GM18868 (cell line): ENCODE data around the gene RBMS1.

Source experiments
- ATAC-seq: cut with Tn5 transposase; IDR thresholded peaks from one replicate; pipeline ENCODE4 v1.9.1; 2021; ENCODE audit warnings: mild to moderate bottlenecking, moderate library complexity; ENCODE audit not compliant: unreplicated experiment

The RBMS1 gene

DNA sequence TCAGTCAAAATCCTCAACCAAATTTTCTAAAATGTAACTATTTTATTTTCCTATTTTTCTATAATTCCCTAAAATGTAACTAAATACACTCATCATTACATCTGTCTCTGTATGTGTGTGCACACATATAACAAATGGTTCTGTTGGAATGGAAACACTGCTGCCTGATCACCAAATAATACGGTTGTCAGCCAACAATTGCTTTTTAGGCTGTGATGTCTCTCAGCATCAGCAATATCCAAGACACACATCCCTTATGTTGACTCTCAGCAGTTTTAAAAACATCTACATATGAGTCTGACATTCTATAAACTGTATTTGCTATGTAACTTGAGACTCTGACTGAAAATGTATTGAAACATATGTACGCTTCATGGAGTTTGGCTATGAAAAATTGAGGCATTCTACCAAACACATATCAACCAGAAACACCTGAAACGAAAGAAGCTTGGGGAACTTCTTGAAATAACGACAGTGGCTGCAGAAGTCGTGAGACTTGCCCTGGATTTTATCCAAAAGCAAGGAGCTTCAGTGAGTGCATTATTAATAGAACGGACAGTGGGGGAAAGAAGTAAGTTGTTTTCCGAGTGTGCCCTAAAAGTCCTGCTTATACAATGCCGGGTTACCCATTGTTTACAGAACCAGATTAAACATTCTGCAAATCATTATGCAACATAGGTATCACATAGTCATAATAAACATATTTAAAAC lies 183.3 kb downstream of the RBMS1 start:
- no peak for ATAC-seq

DNA sequence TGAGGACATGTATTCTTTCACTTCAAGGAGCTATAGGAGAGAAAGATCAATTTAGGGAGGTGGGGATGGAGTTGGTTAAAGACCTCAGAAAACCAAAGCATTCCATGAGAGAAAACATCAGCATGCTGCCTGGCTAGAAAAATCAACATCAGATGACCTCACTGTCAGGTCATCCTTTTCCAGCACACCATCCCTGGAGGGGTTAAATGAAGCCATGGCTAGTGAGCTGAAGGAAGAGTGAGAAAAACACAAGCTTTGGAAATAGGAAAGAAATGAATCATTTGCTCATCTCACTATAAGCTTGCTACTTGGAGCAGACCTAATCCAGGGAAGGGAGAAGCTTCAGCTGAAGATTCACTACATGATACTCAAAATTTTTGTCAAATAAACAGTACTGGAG lies 184.0 kb downstream of the RBMS1 start:
- ATAC-seq, result no peak

DNA sequence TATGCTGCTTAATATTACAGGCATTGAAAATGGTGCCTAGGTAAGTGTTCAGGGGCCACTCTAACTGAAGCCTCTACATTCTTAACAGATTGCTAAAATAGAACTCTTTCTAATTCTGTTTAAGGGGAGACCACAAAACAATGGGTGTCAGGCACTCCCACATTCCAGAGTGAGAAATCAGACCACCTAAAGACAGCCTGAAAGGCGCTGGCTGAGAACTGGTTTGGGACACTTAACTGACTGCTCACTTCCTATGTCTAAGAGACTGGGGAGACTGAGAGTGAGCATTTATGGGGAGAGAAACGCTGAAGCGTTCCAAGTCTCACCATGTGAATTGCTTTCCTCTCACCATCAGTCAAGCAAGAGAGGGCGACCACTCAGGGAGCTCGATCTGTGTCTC lies 184.7 kb downstream of the RBMS1 start:
- no peak for ATAC-seq

DNA sequence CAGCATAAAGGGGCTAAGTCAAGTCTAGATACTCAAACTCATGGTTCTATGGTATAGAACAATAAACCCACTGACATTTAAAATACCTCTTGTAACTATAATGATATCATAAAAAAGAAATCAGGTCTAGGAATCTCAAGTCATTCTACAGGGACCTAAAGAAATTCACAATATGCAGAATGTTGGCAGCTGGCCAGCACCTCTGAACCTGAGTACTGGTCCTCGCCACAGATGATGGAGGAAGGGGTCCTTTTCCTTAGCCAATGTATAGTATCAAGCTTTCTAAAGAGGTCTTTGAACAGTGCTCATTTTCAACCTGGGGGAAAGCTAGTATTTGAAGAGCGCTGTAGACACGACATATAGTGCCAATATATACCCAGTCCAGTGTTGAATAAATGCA lies 185.1 kb downstream of the RBMS1 start:
- ATAC-seq, result no peak

DNA sequence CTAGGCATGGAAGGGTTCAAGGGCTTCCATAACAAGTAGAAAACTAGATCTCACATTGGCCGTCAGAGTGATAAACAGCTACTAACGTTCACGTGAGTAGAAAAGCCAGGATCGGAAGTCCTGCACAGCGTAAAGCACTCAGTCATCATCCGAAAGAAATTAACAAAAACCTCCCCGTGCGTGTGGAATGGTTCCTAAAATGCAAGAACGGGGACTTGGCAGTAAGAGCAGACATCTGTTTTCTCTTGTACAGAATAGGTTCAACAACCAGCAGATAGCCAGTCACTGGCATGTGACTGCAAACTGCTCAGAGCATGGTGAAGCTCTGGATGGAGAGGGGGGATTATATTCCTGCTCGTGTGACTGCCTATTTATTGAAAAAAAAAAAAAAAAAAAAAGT lies 186.6 kb downstream of the RBMS1 start:
- no peak for ATAC-seq

DNA sequence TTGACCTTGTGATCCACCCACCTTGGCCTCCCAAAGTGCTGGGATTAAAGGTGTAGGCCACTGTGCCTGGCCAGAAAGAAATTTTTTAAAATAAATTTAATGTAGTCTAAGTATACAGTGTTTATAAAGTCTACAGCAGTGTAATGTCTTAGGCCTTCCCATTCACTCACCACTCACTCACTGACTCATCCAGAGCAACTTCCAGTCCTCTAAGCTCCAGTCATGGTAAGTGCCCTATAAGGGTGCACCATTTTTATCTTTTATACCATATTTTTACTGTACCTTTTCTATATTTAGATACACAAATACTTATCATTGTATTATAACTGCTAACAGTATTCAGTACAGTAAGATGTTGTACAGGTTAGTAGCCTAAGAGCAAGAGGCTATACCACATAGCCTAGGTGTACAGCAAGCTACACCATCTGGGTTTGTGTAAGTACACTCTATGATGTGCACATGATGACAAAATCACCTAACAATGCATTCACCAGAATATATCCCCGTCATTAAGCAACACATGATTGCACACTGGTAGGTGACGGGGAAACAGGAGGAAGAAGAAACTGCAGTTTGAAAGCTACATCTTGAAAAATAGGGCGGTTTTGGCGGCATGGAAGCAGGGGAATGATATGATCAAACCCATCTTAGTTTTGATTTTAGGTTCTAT lies 188.4 kb downstream of the RBMS1 start:
- no peak for ATAC-seq

DNA sequence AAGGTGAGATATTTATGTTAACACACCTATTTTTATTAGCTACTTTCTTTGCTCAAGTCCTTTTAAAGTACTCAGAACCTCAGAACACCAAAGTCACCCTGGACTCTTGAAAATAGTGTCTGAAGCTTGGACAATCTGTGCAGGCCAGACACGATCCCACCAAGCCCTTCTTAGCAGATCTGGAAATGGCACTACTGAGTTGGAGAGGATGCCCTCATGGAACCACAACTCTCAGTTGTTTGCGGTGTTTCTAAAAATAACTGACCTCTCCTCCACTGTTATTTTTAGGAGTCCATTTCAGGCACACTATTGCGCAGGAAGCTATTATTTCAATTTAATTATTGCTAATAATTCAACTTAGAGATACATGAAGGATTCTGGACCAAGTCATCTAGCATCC lies 190.1 kb downstream of the RBMS1 start:
- no peak for ATAC-seq

DNA sequence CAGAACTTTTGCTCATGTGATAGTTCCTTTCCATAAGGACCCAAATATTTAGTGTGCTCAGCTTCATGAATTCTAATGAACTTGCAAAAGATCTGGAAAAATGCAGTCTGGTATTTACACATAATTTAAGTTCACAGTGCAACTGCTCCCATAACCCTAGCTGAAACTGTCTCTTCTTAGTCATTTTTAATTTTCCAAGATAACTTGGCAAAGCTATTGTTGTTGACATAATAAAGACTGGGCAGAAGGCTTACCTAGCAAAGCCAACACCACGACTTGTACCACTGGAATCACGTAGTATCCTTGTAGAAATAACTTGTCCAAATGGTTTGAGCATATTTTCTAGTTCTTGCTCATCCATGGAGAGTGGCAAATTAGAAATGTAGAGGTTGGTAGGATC lies 190.5 kb downstream of the RBMS1 start:
- no peak for ATAC-seq

DNA sequence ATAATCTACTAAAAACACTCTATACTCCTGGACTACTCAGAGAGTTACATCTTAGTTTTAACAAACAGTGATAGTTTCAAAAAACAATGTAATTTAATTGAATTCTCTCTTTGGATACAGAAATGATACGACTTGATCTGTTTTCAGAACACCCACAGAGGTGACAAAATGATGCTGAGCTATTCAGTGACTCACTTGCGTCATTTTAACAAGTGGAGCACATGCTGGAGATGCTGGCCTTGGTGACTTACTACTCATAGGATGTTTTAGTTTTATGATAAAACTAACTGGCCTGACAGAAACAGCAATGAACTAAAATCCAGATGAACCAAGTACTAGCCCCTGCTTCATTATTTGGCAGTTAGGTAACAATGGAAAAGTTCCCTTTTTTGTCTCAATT lies 192.2 kb downstream of the RBMS1 start:
- ATAC-seq, result no peak

DNA sequence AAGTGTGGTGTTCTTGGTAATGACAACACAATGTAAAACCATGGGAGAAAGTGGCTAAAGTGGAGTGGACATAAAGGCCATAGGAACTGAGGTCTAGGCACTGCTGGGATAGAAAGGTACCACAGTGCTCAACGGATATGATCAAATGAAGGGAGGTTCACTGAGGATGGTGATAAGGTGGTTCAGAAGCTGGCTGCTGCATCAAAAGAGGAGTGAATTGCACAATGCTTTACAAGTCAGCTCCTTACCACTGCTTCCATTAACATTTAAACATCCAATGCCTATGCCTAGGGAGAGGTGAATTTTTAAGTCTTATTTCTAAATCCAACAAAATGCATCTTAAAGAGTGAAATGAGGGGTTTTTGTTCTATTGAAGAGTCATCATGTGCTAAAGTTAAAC lies 193.4 kb downstream of the RBMS1 start:
- ATAC-seq, result no peak

DNA sequence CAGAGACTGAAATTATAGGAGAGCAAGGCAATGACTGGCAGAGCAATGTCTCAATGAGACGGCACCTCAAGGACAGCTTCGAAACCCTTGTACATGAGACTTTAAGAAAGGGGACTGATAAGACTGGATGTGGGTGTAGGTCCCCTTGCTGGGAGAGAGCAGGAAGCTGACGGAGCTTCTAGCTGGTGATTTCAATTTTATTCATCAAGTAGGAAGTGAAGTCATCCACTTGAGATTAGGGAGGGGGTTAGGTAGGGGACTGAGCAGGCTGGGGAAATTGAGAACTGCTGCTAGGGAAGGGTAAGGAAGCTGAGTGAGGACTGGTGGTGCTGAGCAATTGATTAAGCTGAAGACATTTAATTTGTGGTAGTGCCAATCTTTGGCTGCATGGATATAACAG lies 194.1 kb downstream of the RBMS1 start:
- ATAC-seq, result no peak

DNA sequence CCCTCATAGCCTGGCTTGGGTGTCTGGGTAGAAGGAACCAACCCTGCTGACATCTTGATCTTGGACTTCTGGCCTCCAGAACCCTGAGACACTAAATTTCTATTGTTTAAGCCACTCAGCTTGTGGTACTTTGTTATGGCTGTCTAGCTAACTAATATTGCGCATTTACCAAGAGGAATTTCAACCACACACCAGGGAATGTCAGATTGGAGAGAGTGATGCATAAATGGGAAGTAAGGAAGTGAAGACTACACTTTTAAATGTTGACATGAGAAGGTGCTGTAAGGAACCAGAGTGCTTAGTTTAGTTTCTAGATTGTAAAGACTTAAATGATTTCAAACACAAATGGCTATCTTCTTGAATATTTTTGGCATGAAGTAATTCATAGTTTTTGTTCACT lies 194.6 kb downstream of the RBMS1 start:
- ATAC-seq, result no peak

DNA sequence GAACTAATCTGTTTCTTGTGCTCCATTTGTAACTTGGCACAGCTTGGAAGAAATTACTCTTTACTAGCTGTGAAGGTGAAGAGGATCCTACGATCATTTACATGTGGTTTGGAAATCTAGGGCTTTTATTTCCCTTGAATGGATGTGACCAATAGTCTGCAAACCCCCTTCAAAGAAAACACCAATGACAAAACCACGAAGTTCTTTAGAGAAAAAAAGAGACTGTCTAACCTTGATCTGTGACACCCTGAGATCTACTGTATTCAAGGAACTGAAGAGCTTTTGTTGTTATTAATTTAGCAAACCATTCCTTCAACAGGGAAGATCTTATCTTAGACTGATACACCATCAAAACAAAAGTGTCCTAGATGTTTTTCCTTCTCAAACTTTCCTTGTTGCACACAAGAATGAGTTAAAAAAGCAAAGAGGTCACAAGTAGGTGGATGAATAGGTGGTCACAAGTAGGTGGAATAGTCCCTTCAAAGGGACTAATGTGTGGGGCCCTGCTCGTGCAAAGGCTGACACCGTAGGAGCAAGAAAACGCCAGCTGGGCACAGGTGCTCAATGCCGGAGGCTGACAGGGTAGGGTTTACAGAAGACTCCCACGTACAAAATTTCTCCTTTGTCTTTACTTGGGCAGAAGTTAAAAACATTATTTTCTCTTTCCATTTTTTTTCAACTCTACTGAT lies 197.9 kb downstream of the RBMS1 start:
- no peak for ATAC-seq

DNA sequence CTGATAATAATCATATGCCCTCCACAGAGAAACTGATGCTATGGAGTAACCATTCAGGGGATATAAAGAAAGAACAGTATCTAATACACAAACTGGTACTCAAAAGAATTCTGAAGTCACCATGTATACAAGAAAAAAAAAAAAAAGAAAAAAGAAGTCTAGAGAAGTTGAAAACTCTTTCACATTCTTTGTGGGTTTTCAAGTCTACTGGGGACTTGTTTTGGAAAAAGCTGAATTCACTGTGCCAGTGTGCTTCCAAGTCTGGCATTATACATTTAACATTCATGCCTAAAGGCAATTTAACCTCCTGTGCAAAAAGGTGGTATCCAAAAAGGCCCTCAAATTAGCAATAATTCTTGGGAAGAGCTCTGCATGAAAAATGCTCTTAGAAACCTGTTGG lies 198.7 kb downstream of the RBMS1 start:
- ATAC-seq, result no peak

DNA sequence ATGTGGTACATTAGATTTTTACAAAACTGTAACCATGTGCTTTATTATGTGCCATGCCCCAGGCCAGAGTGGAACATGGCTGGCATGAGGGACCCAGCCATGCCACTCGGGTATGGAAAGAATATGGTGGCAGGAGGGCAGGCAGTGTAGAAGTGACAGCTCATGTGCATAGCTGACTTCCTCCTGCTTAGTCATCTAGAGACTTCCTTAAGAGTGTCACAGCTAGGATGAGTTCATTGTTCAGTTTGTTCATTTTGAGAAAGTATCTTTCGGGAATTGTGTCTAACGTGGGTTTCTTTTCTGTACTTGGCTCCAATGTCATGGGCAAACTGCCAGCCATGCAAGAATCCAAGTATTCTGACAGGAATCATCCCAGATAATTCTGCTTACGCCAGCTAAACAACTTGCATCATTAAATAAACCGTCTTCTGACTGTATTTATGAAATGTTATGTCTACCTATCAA lies 199.2 kb downstream of the RBMS1 start:
- ATAC-seq, result peak; percentile 79

DNA sequence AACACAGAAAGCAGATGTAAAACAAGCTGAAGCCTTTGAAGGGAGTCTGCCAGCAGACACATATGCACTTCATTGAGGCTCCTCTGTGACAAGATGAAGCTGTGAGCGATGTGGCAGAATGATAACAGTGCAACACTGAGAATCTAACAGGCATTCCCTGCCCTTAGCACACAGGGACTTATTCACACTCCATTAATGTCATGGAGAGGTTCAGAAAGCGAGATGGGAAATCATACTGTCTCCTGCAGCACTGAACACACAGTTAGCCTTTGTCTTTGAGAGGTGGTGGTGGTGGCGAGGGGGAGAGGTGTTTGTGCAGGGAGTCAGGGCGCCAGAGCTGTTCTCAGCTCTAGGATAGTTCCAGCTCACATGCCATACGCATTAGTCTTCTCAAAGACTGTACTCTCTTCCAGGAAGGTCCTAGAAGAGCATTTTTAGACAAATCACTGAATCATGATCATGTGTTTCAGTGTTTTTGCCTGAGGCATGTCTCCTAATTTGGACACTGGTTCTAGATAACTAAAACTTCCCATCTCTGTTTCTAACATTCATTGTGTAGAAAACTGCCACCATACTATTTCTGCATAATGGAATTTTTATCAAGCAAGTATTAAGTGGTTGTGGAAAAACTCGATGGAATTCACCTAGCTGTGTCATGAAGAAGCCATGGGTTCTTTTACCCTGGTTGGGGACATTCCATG lies 200.1 kb downstream of the RBMS1 start:
- ATAC-seq, result no peak

DNA sequence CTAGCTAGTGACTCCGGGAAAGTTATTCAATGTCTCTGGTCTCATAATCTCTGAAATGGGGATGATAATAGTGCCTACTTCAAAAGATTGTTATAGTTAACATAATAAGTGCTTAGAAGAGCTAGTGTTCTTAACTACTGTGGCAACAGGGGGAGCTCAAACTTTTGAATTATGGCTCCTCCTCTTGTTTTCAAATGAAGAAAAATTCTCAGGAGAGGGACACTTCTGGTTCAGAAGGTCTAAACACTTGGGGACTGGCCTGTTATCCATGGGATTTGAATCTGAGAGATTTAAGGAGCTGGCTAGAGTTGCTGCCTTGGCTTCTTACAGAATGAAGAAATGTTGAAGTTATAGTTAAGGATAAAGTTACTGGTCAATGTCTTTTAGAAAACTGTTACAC lies 201.4 kb downstream of the RBMS1 start:
- no peak for ATAC-seq

DNA sequence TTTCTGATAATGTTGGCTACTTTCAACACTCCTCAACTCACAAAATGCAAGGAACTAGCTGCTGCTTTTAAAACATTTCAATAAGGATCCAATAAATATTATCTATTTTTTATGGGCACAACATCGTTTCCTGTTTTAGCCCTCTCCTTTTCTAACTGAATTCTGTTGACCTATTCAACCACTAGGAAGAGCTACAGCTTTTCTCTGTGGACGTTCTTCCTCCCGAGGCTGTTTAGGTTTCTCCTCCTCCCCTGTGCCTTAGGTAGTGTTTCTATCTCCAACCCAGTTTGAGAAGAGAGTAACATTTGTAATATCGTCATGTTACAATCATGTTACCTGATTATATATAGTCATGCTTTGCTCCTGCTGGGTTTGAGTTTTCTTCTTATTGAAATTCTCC lies 202.2 kb downstream of the RBMS1 start:
- no peak for ATAC-seq

DNA sequence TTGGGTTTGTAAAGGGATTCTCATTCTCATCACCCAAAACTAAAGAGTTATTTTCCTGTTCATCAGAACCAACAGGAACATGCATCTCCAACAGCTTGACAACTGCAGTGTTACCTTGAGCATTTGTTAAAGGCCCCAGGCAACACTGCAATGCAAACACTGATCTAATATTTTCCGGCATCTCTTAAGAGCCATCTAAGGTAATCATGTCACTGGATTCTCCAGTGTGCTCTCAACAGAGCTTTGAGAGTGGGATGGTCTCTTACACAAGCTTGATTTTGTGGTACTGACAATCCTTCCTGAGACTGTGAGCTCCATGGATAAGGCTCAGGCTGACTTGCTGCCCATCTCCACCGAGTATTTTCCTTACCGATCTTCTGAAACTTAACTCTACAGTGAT lies 203.0 kb downstream of the RBMS1 start:
- ATAC-seq, result no peak

DNA sequence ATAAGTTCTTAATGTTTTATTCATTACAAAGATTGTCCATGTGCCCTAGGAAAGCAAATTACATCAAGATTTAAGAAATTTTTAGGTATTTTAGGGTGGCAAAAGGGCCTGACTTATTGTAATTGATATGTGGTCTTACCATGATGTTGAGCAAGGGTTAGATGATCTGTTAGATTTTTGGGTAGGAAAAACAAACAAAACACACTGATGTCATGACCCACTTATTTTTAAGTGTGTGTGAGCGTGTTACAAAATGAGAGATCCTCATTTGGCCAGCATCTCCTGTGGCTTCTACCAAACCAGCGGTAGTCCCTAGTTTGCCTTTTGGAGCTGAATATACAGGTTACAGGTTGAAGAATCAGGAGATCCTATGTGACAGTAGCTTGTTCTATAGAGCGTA lies 203.8 kb downstream of the RBMS1 start:
- no peak for ATAC-seq

DNA sequence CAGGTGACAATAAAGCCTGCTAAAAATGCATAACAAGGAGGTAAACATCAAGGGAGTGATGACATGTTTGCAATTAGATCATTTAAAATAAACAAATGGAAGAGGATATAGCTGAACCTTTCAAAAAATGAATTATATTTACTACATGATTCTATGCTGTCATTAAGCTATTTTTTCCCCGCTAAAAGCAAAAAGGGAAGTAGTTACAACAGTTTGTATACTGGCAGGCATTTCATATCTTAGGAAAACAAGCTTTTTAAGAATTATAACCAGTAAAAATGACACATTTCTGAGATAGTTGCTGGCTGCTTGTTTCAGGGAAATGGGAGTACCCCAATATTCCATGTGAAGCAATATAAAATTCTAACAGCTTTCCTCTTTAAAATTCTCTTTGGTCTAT lies 204.5 kb downstream of the RBMS1 start:
- ATAC-seq, result no peak

DNA sequence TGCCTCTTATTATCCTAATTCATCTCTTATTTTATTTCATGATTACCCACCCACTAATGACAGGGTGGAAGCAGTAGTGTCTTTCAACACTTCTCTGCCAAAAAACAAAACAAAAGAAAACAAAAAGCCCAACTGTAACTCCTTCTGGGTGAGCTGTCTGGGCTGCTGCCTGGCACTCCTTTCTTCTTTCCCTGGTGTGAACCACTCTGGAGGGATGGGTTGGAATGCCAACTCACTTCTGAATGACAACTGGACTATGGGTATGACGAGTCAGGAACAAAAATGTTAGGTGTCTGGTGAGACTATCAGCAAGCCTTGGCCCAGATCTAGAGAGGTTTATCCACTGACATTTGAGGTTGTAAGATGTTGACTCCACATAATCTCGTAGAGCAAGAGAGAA lies 205.3 kb downstream of the RBMS1 start:
- ATAC-seq, result no peak
